Measurements from ENCODE around the gene NFIX. TPM values are rescaled to one million over a fixed set of nuclear protein-coding genes. Genes with fewer than 3 reads are reported as not detected.
A peak's percentile ranks its signal among the peaks of the same experiment; 100 is the strongest.

The NFIX gene
- total and polyA plus RNA-seq, 2 of the 13 experiments (the other 11 are each of a cell fraction or from before 2014, with no cell fraction given), result 3.4 to 5.4 TPM

- TF ChIP-seq, protein P1, sequence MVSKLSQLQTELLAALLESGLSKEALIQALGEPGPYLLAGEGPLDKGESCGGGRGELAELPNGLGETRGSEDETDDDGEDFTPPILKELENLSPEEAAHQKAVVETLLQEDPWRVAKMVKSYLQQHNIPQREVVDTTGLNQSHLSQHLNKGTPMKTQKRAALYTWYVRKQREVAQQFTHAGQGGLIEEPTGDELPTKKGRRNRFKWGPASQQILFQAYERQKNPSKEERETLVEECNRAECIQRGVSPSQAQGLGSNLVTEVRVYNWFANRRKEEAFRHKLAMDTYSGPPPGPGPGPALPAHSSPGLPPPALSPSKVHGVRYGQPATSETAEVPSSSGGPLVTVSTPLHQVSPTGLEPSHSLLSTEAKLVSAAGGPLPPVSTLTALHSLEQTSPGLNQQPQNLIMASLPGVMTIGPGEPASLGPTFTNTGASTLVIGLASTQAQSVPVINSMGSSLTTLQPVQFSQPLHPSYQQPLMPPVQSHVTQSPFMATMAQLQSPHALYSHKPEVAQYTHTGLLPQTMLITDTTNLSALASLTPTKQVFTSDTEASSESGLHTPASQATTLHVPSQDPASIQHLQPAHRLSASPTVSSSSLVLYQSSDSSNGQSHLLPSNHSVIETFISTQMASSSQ (IDR thresholded peaks at IDR 0.05; ENCODE audit: low read depth), result peak; percentile 98
- TF ChIP-seq, protein P1 (CRISPR knock-in tag; IDR thresholded peaks at IDR 0.05; ENCODE audit: borderline replicate concordance), result peak; percentile 99
- TF ChIP-seq, protein P2, sequence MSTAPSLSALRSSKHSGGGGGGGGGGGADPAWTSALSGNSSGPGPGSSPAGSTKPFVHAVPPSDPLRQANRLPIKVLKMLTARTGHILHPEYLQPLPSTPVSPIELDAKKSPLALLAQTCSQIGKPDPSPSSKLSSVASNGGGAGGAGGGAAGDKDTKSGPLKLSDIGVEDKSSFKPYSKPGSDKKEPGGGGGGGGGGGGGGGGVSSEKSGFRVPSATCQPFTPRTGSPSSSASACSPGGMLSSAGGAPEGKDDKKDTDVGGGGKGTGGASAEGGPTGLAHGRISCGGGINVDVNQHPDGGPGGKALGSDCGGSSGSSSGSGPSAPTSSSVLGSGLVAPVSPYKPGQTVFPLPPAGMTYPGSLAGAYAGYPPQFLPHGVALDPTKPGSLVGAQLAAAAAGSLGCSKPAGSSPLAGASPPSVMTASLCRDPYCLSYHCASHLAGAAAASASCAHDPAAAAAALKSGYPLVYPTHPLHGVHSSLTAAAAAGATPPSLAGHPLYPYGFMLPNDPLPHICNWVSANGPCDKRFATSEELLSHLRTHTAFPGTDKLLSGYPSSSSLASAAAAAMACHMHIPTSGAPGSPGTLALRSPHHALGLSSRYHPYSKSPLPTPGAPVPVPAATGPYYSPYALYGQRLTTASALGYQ (CRISPR knock-in tag; IDR thresholded peaks at IDR 0.05), result peak; percentile 75
- no peak for TF ChIP-seq GLI4 (CRISPR knock-in tag; IDR thresholded peaks at IDR 0.05; ENCODE audit: borderline replicate concordance)
- no peak for TF ChIP-seq SMAD1 (CRISPR knock-in tag; IDR thresholded peaks at IDR 0.05; ENCODE audit: borderline replicate concordance, low read depth)
- no peak; the same call in 1 of the 2 replicates for TF ChIP-seq ZNF501 (CRISPR knock-in tag; IDR thresholded peaks at IDR 0.05)
- peak; percentile 54; the same call in 1 of the 2 replicates for TF ChIP-seq NR2C2 (CRISPR knock-in tag; IDR thresholded peaks at IDR 0.05; ENCODE audit: borderline replicate concordance)
- TF ChIP-seq ZNF276 (CRISPR knock-in tag; IDR thresholded peaks at IDR 0.05; ENCODE audit: low read depth), result no peak
- peak; percentile 71 for TF ChIP-seq HDAC1 (CRISPR knock-in tag; IDR thresholded peaks at IDR 0.05)
- peak; percentile 63; the same call in 1 of the 2 replicates for TF ChIP-seq SOX13 (IDR thresholded peaks at IDR 0.05)
- TF ChIP-seq SOX13 (CRISPR knock-in tag; conservative IDR thresholded peaks at IDR 0.05 in 1 of 2, IDR thresholded peaks at IDR 0.05 in 1 of 2), result peak in 1 of 2 experiments; percentile 91; a peak in 2 of 4 replicates
- no peak for TF ChIP-seq PCBP1 (IDR thresholded peaks at IDR 0.05; ENCODE audit: borderline replicate concordance, low read depth, low read length)
- TF ChIP-seq, protein P3, sequence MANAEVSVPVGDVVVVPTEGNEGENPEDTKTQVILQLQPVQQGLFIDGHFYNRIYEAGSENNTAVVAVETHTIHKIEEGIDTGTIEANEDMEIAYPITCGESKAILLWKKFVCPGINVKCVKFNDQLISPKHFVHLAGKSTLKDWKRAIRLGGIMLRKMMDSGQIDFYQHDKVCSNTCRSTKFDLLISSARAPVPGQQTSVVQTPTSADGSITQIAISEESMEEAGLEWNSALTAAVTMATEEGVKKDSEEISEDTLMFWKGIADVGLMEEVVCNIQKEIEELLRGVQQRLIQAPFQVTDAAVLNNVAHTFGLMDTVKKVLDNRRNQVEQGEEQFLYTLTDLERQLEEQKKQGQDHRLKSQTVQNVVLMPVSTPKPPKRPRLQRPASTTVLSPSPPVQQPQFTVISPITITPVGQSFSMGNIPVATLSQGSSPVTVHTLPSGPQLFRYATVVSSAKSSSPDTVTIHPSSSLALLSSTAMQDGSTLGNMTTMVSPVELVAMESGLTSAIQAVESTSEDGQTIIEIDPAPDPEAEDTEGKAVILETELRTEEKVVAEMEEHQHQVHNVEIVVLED (CRISPR knock-in tag; IDR thresholded peaks at IDR 0.05; ENCODE audit: borderline replicate concordance), result peak; percentile 34; the same call in 1 of the 2 replicates
- TF ChIP-seq RARG (CRISPR knock-in tag; IDR thresholded peaks at IDR 0.05; ENCODE audit: low read depth), result no peak
- TF ChIP-seq ZNF484 (CRISPR knock-in tag; IDR thresholded peaks at IDR 0.05; ENCODE audit: borderline replicate concordance, low read depth), result no peak
- no peak for TF ChIP-seq ZNF724P (CRISPR knock-in tag; IDR thresholded peaks at IDR 0.05; ENCODE audit: borderline replicate concordance)
- TF ChIP-seq, protein P4, sequence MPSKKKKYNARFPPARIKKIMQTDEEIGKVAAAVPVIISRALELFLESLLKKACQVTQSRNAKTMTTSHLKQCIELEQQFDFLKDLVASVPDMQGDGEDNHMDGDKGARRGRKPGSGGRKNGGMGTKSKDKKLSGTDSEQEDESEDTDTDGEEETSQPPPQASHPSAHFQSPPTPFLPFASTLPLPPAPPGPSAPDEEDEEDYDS (CRISPR knock-in tag; IDR thresholded peaks at IDR 0.05), result no peak
Measured at GRCh38 chr19:13026462-13027370, 31.4 kb downstream of the NFIX start (continued).
